GM12873 (cell line): Measurements from ENCODE around the gene NPTXR.

Experiments
- TF ChIP-seq, protein P1 (sequence below): IDR thresholded peaks from 2 replicates; pipeline ENCODE4 v1.5.1; 2012; ENCODE audit warnings: low read depth, mild to moderate bottlenecking, moderate library complexity, low read length, control low read depth; ENCODE audit not compliant: insufficient read depth; ENCODE audit errors: missing control alignments

Gene NPTXR

DNA sequence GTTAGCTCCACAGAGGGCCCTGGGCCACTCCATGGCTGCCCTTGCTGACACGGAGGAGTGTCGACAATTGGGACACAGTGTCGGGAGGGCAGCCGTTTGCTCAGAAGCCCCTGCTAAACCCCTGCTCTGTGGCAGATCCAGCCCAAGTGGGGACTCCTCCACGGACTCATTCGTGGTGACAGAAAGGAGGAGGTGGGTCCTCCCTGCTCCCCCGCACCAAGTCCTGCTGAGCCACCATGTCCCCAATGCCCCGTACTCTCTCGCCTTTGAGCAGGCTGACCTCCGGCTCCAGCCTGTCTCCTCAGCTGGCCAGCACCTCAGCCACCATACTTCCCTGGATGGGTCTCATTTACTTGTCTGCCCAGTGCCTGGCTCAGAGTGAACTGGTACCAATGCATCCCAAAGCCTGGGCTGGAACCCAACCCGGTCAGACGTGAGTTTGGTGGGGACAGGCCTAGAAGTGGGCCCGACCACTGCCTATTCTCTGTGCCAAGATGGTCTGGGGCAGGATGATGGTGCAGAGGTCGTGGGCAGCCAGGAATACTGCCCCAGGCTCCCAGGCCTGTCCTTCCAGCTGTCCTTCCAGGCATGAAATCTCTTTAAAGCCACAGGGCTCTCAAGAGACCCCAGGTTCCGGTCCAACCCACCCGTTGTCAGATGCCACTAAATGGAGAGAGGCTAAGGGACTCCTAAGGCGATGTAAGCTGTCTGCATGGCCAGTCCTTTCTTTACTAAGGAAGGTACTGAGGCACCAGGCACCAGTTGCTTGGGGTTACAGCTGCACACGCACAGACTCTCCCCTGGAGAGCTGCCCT is 23.9 kb upstream of the NPTXR start:
- TF ChIP-seq, protein P1, sequence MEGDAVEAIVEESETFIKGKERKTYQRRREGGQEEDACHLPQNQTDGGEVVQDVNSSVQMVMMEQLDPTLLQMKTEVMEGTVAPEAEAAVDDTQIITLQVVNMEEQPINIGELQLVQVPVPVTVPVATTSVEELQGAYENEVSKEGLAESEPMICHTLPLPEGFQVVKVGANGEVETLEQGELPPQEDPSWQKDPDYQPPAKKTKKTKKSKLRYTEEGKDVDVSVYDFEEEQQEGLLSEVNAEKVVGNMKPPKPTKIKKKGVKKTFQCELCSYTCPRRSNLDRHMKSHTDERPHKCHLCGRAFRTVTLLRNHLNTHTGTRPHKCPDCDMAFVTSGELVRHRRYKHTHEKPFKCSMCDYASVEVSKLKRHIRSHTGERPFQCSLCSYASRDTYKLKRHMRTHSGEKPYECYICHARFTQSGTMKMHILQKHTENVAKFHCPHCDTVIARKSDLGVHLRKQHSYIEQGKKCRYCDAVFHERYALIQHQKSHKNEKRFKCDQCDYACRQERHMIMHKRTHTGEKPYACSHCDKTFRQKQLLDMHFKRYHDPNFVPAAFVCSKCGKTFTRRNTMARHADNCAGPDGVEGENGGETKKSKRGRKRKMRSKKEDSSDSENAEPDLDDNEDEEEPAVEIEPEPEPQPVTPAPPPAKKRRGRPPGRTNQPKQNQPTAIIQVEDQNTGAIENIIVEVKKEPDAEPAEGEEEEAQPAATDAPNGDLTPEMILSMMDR = no peak

DNA sequence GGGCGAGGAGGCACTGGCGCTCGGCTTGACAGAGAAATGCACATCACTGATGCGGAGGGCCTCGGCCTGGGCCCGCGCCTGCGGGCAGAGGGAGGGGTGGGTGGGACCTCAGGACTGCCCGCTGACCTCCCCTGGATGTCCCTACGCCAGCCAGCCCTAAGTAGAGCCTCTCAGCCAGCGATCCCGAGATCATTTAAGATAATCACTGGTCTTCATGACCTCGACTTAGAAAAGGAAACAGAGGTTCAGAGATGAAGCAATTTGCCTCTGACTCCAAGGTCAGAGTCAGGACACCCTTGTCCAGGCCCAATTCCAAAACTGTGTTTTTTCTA is 23.3 kb upstream of the NPTXR start:
- TF ChIP-seq, protein P1 = no peak

DNA sequence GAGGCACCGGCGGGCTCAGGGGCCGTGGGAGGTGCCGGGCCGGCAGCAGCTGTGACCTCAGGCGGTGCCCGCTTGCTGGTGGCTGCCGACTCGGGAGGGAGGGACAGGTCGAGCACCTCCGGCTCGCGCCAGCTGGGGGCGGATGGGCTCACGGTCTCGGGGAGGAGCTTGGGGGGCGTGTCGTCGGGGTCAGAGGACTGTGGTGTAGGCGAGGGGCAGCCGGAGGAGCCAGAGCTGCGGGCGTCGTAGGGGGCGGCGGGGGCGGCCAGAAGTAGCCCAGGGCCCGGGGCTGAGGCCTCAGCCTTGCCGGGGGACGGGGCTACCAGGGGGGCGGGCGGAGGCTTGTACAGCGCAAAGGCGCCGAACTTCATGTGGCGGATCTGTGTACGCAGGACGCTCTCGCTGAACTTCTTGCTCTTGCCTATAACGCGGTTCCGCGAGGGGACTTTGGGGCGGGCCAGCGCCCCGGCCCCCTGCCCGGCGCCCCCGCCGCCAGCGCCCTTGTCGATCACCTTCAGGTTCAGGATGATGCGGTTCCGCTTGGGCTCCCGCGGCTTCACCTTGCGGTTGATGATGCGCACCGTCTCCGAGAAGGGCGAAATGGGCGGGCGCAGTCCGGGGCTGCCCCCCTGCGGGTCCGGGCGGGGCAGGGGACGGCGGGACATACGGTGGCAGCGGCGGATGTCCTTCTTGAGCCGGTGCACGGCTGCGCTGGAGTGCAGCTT is 22.7 kb upstream of the NPTXR start:
- TF ChIP-seq, protein P1 = no peak

DNA sequence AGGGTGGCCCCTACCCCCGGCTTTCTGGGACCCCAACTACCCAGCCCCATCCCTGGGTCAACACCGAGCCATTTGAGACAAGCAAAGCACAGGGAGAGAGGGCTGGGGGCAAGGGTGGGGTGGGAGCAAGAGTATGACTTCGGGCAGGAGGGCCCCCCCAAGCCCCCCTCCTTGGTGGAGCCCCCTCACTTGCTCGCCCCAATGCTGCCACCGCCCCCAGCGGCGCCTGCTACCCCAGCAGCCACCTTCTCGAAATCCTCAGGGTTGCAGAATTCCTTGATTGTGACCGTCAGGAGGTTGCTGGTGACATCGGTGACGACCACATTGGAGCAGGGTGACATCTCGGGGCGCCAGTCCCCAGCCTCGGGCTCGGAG is 22.2 kb upstream of the NPTXR start:
- TF ChIP-seq, protein P1 = no peak

DNA sequence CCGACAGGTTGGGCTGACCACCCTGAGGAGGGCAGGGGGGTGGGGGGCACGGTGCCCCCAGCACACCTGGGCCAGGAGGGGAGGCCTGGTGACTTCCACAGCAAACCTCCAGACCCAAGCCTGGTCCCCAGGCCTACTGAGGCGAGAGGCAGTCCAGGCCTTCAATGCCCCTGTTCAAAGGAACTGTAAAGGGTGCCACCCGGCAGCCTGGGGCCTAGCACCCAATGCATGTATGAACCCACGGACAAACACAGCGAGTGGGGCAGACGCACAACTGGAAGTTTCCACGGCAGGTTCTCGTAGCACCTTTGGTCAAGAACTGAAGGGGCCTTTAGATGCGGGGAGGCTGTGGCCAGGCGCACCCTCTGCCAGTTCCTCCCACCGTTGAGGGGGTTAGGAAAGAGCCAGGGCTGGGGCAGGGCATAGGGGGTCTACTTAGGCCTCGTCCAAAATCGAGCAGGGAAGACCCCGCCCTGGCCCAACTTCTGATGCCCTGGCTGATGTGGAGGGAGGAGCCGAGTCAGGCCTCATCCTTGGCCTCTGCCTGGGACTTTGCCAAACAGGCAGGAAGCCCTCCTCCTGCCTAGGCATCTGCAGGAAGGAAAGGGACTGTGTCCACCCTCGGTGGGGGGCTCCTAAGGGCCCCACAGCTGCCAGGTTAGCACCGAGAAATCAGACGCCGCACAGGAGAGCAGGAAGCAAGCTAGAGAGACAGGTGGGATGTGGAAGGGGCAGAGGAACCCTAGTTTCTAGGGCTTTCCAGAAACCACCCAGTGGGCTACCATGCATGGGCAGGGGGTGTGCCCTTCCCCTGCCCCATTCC is 21.6 kb upstream of the NPTXR start:
- TF ChIP-seq, protein P1 = no peak

DNA sequence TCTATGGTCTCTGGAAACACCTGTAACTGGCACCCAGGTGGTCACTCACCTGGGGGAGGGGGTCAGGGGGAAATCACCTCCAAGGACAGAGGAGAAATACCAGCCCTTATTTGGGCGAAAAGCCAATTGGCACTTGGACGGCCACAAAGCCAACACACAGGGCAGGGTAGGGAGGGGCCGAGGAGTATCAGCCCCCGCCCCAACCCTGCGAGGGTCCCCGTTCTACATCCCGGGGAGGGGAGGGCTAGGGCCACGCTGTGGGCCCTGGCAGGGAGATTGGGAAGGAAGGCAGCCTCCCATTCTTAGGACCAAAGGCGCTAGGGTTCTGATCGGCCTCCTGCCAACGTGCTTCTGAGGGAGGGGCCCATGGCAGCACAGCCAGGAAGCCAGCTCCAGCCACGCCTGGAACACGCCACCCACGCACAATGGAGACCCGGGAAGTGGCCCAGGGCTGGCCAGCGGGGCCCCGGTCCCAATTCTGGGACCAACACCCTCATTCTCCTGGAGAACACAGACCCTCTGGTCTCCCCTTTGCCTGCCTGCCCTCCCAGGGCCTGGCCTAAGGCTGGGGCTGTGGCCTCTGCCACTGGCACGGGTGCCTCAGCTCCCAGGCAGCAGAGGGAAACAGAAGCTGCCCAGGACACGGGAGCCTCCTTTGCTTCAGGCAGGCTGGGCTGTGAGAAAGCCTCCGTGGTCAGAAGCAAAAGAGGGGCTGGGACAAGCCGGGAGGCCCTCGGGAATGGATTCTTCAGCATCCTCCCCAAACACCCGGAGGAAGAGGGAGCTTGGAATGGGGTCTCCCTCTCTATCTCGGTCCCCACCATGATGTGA is 20.7 kb upstream of the NPTXR start:
- TF ChIP-seq, protein P1 = no peak
